Vagina (tissue), 2 donors: ENCODE measurements around the gene TRPV2. TPM values are rescaled to one million over a fixed set of nuclear protein-coding genes. Genes with fewer than 3 reads are reported as not detected.

Experiments
- DNase-seq, 2 donors: peaks; one replicate each; pipeline ENCODE4 v3.0.0-alpha.2; 2017; ENCODE audit errors: extremely low spot score in 2 of 2
- H3K27ac ChIP-seq: fragments of 200-600 bp; sonication (generic); one replicate; pipeline ENCODE4 v1.5.1; 2019
- H3K27me3 ChIP-seq: fragments of 200-600 bp; sonication (generic); one replicate; pipeline ENCODE4 v1.5.1; 2019
- H3K36me3 ChIP-seq, 2 donors: fragments of 200-600 bp; sonication (generic); one replicate each; pipeline ENCODE4 v1.5.1; 2017 to 2019
- H3K4me1 ChIP-seq: fragments of 200-600 bp; sonication (generic); one replicate; pipeline ENCODE4 v1.5.1; 2019
- H3K4me3 ChIP-seq, 2 donors: fragments of 200-600 bp; sonication (generic); 1 replicate in 1 of 2; 2 replicates in 1 of 2; pipeline ENCODE4 v1.5.1; 2016 to 2019
- H3K9me3 ChIP-seq: fragments of 200-600 bp; sonication (generic); one replicate; pipeline ENCODE4 v1.5.1; 2019
- POLR2A ChIP-seq, 2 donors: fragments of 450-650 bp; IDR thresholded peaks; one replicate each; pipeline ENCODE4 v1.6.1; 2017; ENCODE audit warnings: antibody characterized with exemption in 2 of 2, mild to moderate bottlenecking in 2 of 2, moderate library complexity in 2 of 2
- POLR2AphosphoS5 ChIP-seq, 2 donors: sonication (generic); formaldehyde crosslinking; IDR thresholded peaks; one replicate each; pipeline ENCODE4 v1.9.0; 2017; ENCODE audit warnings: antibody characterized with exemption in 2 of 2, mild to moderate bottlenecking in 2 of 2, low read depth in 1 of 2; ENCODE audit not compliant: insufficient read depth in 1 of 2
- intact Hi-C: fragments of 100-400 bp; cut with DNase I; formaldehyde crosslinking; loops from one replicate; pipeline ENCODE4 v1.15.1; 2023
- total RNA-seq: library from RNA; depleted of rRNA; stranded (reverse); fragments of >200 nt; gene quantifications from one replicate; pipeline ENCODE4 v1.2.3, GENCODE V29; 2016
- TF ChIP-seq, protein P1 (sequence below), 3 experiments: fragments of 450-650 bp in 2 of 3; fragments of 200-600 bp in 1 of 3; sonication (generic) in 1 of 3; IDR thresholded peaks; one replicate each; pipeline ENCODE4 v1.5.1; 2017 to 2019; ENCODE audit warnings: antibody characterized with exemption in 3 of 3, mild to moderate bottlenecking in 2 of 3, moderate library complexity in 2 of 3

TRPV2 gene
- total RNA-seq, 1 donor from 2014 or later = 22.3 TPM

DNA sequence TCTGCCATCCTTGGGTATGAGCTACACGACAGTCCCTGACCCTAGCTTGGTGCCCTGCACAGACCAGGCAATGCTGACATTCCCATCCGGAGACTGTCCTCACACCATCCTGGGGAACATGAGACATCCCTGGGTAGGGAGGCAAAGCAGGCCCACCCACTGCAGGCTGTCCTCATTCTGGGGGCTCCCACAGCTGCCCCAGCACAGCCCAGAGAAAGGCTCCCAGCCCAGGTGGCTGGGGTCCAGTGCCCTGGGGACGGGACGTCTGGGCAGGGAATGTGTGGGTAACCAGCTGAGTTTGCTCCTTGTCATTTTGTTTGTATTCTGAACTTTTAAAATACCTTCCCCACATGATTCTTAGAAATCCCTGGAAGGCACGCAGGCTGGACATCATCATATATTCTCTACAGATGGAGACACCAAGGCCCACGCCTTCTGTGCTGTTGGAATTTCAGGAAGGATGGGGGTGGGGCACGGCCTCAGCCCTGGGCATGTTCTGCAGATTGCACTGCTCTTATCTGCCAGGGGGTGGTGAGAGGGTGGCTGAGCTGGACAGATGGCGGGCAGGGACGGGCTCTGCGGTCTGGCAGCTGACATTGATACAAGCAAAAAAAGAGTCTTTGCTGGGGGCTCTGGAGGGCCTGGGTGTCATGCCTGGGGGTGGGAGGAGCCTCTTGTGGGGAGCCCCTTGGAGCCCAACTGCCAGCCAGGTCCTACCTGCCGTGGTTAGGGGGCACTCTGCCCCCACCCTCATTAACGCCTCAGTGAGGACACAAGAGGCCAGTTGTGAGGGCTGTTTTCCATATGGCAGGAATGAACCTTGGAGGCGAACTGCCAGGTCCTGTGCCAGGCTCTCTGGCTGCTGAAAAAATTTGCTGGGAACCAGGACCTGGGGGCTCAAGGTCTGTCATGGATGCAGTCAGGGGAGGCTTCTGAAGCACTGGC is 48.3 kb downstream of the TRPV2 start:
- no peak overlapping the region for H3K4me3 ChIP-seq
- H3K27ac ChIP-seq = no peak overlapping the region
- no peaks in the 10 kb centered on the region for H3K27me3 ChIP-seq
- no peak for TF ChIP-seq POLR2A (IDR thresholded peaks at IDR 0.05)
- TF ChIP-seq, protein P1, sequence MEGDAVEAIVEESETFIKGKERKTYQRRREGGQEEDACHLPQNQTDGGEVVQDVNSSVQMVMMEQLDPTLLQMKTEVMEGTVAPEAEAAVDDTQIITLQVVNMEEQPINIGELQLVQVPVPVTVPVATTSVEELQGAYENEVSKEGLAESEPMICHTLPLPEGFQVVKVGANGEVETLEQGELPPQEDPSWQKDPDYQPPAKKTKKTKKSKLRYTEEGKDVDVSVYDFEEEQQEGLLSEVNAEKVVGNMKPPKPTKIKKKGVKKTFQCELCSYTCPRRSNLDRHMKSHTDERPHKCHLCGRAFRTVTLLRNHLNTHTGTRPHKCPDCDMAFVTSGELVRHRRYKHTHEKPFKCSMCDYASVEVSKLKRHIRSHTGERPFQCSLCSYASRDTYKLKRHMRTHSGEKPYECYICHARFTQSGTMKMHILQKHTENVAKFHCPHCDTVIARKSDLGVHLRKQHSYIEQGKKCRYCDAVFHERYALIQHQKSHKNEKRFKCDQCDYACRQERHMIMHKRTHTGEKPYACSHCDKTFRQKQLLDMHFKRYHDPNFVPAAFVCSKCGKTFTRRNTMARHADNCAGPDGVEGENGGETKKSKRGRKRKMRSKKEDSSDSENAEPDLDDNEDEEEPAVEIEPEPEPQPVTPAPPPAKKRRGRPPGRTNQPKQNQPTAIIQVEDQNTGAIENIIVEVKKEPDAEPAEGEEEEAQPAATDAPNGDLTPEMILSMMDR (IDR thresholded peaks at IDR 0.05) = no peak
- TF ChIP-seq POLR2AphosphoS5 (IDR thresholded peaks at IDR 0.05; ENCODE audit: insufficient read depth in 1 of 2, low read depth in 1 of 2) = no peak
- intact Hi-C loops = loop anchor here (2.0 kb wide), 1 partner anchor 47 kb away; no protein-coding TSS in a partner anchor
- no peak for DNase-seq
- H3K36me3 ChIP-seq = no peaks in the 10 kb centered on the region
- peaks cover 20% of the 10 kb centered on the region for H3K4me1 ChIP-seq
- H3K9me3 ChIP-seq = no peaks in the 10 kb centered on the region

GRCh38 chr17:16464303-16465051 is 49.1 kb downstream of the TRPV2 start:
- Histone ChIP-seq H3K27ac (no peak overlapping the region), H3K4me1 (peaks cover 20% of the 10 kb centered on the region), H3K27me3 (no peaks in the 10 kb centered on the region), H3K36me3 (no peaks in the 10 kb centered on the region), H3K9me3 (no peaks in the 10 kb centered on the region), H3K4me3 (no peak overlapping the region)
- DNase-seq = no peak
- intact Hi-C loops = no loop called here
- no peak for TF ChIP-seq POLR2AphosphoS5 (IDR thresholded peaks at IDR 0.05; ENCODE audit: insufficient read depth in 1 of 2, low read depth in 1 of 2)
- TF ChIP-seq, protein P1 (IDR thresholded peaks at IDR 0.05) = no peak
- no peak for TF ChIP-seq POLR2A (IDR thresholded peaks at IDR 0.05)

DNA sequence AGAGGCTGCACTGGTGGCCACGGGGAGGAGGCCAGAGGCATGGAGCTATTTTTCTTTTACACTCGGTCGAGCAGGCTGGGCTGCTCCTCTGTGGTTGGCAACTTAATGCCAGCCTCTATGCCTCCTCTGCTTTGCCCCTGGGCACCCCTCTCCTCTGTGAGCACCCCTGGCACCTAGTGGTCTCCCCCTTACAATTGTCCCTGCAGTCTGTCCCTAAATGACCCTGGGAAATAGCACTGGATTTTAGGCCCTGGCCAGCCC is 49.6 kb downstream of the TRPV2 start:
- Histone ChIP-seq H3K9me3 (no peaks in the 10 kb centered on the region), H3K27me3 (no peaks in the 10 kb centered on the region), H3K27ac (no peak overlapping the region), H3K4me3 (no peak overlapping the region), H3K4me1 (peaks cover 20% of the 10 kb centered on the region), H3K36me3 (no peaks in the 10 kb centered on the region)
- no peak for DNase-seq
- intact Hi-C loops = no loop called here
- no peak for TF ChIP-seq POLR2AphosphoS5 (IDR thresholded peaks at IDR 0.05; ENCODE audit: insufficient read depth in 1 of 2, low read depth in 1 of 2)
- TF ChIP-seq, protein P1 (IDR thresholded peaks at IDR 0.05) = no peak
- TF ChIP-seq POLR2A (IDR thresholded peaks at IDR 0.05) = no peak

DNA sequence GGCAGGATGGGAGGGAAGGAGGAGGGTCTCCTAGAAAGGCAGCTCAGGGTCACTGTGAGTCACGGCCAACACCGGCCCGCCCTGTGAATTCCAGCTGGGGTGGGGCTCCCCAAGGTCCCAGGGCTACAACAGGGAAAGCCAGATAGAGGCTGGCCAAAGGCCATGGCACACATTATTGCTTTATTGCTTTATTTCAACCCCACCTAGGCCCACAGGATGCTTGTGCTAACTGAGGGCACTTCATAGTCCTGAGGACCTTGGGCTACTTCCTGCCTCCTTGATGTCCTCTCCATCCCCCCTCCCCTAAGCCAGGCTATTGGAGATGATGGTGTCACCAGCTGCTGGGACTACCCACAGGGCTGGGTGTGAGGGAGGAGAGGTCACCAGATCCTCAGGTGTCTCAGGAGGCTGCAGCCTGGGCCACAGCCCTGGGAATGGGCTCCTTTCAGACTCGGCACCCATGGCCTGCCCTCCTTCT is 50.5 kb downstream of the TRPV2 start:
- Histone ChIP-seq H3K9me3 (no peaks in the 10 kb centered on the region), H3K27ac (no peak overlapping the region), H3K36me3 (no peaks in the 10 kb centered on the region), H3K27me3 (no peaks in the 10 kb centered on the region), H3K4me1 (peaks cover 20% of the 10 kb centered on the region), H3K4me3 (no peak overlapping the region)
- DNase-seq = no peak
- TF ChIP-seq, protein P1 (IDR thresholded peaks at IDR 0.05) = no peak
- TF ChIP-seq POLR2A (IDR thresholded peaks at IDR 0.05) (no peak), POLR2AphosphoS5 (IDR thresholded peaks at IDR 0.05; ENCODE audit: insufficient read depth in 1 of 2, low read depth in 1 of 2) (no peak)
- intact Hi-C loops = no loop called here
